Keratinocyte (primary cell): Measurements from ENCODE around the gene CTXN1. TPM values are rescaled to one million over a fixed set of nuclear protein-coding genes. Genes with fewer than 3 reads are reported as not detected.

Experiments used
- DNase-seq: peaks from one replicate; pipeline ENCODE4 v3.0.0-alpha.2; 2011; ENCODE audit warnings: low read depth, missing footprints, low spot score
- FAIRE-seq: peaks from 2 replicates; lab custom pipeline; 2011; peaks lifted over from hg19 to GRCh38; lab: Jason Lieb, UNC
- H2AFZ ChIP-seq: 2 replicates; pipeline ENCODE4 v1.6.0; 2012; ENCODE audit warnings: low read length, control low read depth, inconsistent platforms; ENCODE audit not compliant: control insufficient read depth
- H3K27ac ChIP-seq: 2 replicates; pipeline ENCODE4 v1.5.1; 2011; ENCODE audit warnings: low read length; ENCODE audit not compliant: control insufficient read depth, insufficient read depth
- H3K27me3 ChIP-seq: 3 replicates; pipeline ENCODE4 v1.6.0; 2011; ENCODE audit warnings: low read length; ENCODE audit not compliant: control insufficient read depth, insufficient read depth; ENCODE audit errors: extremely low read depth
- H3K36me3 ChIP-seq, 2 experiments: 2 replicates in 1 of 2; 3 replicates in 1 of 2; pipeline ENCODE4 v1.5.1; 2011; ENCODE audit warnings: low read length in 2 of 2, mild to moderate bottlenecking in 1 of 2; ENCODE audit not compliant: control insufficient read depth in 2 of 2, insufficient read depth in 2 of 2; ENCODE audit errors: extremely low read depth in 1 of 2
- H3K4me1 ChIP-seq: 3 replicates; pipeline ENCODE4 v1.5.1; 2011; ENCODE audit warnings: low read length; ENCODE audit not compliant: control insufficient read depth, insufficient read depth; ENCODE audit errors: extremely low read depth
- H3K4me2 ChIP-seq: 3 replicates; pipeline ENCODE4 v1.6.0; 2011; ENCODE audit warnings: low read depth, low read length; ENCODE audit not compliant: control insufficient read depth, insufficient read depth; ENCODE audit errors: extremely low read depth
- H3K4me3 ChIP-seq, 3 experiments: fragments of 200-600 bp in 1 of 3; sonication (generic) in 1 of 3; 2 replicates in 2 of 3; 3 replicates in 1 of 3; pipeline ENCODE4 v1.5.1; 2011 to 2016; ENCODE audit warnings: low read length in 3 of 3, mild to moderate bottlenecking in 3 of 3, control low read depth in 2 of 3, inconsistent platforms in 1 of 3, low read depth in 1 of 3, mixed read lengths in 1 of 3, mixed run types in 1 of 3, moderate library complexity in 1 of 3; ENCODE audit not compliant: control insufficient read depth in 2 of 3, insufficient read depth in 2 of 3; ENCODE audit errors: extremely low read depth in 1 of 3
- H3K79me2 ChIP-seq: 2 replicates; pipeline ENCODE4 v1.6.0; 2012; ENCODE audit warnings: low read length; ENCODE audit not compliant: control insufficient read depth, insufficient read depth
- H3K9ac ChIP-seq: 3 replicates; pipeline ENCODE4 v1.6.0; 2011; ENCODE audit warnings: low read length; ENCODE audit not compliant: control insufficient read depth, insufficient read depth; ENCODE audit errors: extremely low read depth
- H3K9me1 ChIP-seq: 3 replicates; pipeline ENCODE4 v1.6.0; 2011; ENCODE audit warnings: low read length; ENCODE audit not compliant: control insufficient read depth, insufficient read depth; ENCODE audit errors: extremely low read depth
- H3K9me3 ChIP-seq: 2 replicates; pipeline ENCODE4 v1.5.1; 2012; ENCODE audit warnings: low read depth, low read length; ENCODE audit not compliant: control insufficient read depth
- H4K20me1 ChIP-seq: 3 replicates; pipeline ENCODE4 v1.6.0; 2011; ENCODE audit warnings: low read length; ENCODE audit not compliant: control insufficient read depth, insufficient read depth; ENCODE audit errors: extremely low read depth
- EZH2 ChIP-seq: IDR thresholded peaks from one replicate; pipeline ENCODE4 v1.6.1; 2012; ENCODE audit warnings: inconsistent platforms, mild to moderate bottlenecking, low read length, moderate library complexity
- dilution Hi-C: fragments of 300-500 bp; cut with MboI; formaldehyde crosslinking; loops from one replicate; pipeline ENCODE4 v1.7.0; 2020; ENCODE audit warnings: low sequenced_read_pairs; ENCODE audit not compliant: extremely low pct_ligation_motif_present
- polyA plus RNA-seq, 5 experiments: library from polyadenylated mRNA; depleted of rRNA in 3 of 5; stranded (reverse) in 3 of 5; stranded (forward) in 1 of 5; unstranded in 1 of 5; fragments of >200 nt; gene quantifications; 1 replicate in 1 of 5; 2 replicates in 3 of 5; 3 replicates in 1 of 5; pipeline versions ENCODE4 v1.2.1 to v1.2.3, GENCODE V29; 2011 to 2012; ENCODE audit warnings: missing spikeins in 2 of 5, low read depth in 1 of 5, low replicate concordance in 1 of 5
- TF ChIP-seq, protein P1 (sequence below), 3 experiments: IDR thresholded peaks in 1 of 3; conservative IDR thresholded peaks in 1 of 3; optimal IDR thresholded peaks in 1 of 3; 2 replicates in 2 of 3; 3 replicates in 1 of 3; pipeline versions ENCODE3 to v1.5.1; 2011; ENCODE audit warnings: low read length in 3 of 3, mild to moderate bottlenecking in 3 of 3, moderate library complexity in 2 of 3, control low read depth in 1 of 3, inconsistent platforms in 1 of 3; ENCODE audit not compliant: insufficient read depth in 2 of 3; ENCODE audit errors: extremely low read depth in 1 of 3

Gene CTXN1
- polyA plus RNA-seq, 1 donor (not counting 4 experiments of a cell fraction or from before 2014, with no cell fraction given): 0.41 TPM

GRCh38 chr19:7922836-7923195, 3.1 kb downstream of the CTXN1 start:
- Histone ChIP-seq H3K9me3 (no peaks in the 10 kb centered on the region), H2AFZ (no peak overlapping the region), H3K27ac (no peak overlapping the region), H3K4me1 (peaks cover 13% of the 10 kb centered on the region), H3K9me1 (no peaks in the 10 kb centered on the region), H4K20me1 (no peaks in the 10 kb centered on the region), H3K9ac (no peak overlapping the region), H3K27me3 (peaks cover 4% of the 10 kb centered on the region), H3K4me3 (no peak overlapping the region), H3K79me2 (no peaks in the 10 kb centered on the region), H3K4me2 (no peak overlapping the region), H3K36me3 (peaks cover 4 to 5% of the 10 kb centered on the region in 2 experiments)
- FAIRE-seq: no peak
- no peak for DNase-seq
- TF ChIP-seq EZH2: no peak
- TF ChIP-seq, protein P1, sequence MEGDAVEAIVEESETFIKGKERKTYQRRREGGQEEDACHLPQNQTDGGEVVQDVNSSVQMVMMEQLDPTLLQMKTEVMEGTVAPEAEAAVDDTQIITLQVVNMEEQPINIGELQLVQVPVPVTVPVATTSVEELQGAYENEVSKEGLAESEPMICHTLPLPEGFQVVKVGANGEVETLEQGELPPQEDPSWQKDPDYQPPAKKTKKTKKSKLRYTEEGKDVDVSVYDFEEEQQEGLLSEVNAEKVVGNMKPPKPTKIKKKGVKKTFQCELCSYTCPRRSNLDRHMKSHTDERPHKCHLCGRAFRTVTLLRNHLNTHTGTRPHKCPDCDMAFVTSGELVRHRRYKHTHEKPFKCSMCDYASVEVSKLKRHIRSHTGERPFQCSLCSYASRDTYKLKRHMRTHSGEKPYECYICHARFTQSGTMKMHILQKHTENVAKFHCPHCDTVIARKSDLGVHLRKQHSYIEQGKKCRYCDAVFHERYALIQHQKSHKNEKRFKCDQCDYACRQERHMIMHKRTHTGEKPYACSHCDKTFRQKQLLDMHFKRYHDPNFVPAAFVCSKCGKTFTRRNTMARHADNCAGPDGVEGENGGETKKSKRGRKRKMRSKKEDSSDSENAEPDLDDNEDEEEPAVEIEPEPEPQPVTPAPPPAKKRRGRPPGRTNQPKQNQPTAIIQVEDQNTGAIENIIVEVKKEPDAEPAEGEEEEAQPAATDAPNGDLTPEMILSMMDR (optimal IDR thresholded peaks at IDR 0.05 in 1 of 3, IDR thresholded peaks at IDR 0.05 in 1 of 3, conservative IDR thresholded peaks at IDR 0.05 in 1 of 3; ENCODE audit: extremely low read depth in 1 of 3, insufficient read depth in 2 of 3, low read length in 3 of 3): no peak
- dilution Hi-C loops: no loop called here

DNA sequence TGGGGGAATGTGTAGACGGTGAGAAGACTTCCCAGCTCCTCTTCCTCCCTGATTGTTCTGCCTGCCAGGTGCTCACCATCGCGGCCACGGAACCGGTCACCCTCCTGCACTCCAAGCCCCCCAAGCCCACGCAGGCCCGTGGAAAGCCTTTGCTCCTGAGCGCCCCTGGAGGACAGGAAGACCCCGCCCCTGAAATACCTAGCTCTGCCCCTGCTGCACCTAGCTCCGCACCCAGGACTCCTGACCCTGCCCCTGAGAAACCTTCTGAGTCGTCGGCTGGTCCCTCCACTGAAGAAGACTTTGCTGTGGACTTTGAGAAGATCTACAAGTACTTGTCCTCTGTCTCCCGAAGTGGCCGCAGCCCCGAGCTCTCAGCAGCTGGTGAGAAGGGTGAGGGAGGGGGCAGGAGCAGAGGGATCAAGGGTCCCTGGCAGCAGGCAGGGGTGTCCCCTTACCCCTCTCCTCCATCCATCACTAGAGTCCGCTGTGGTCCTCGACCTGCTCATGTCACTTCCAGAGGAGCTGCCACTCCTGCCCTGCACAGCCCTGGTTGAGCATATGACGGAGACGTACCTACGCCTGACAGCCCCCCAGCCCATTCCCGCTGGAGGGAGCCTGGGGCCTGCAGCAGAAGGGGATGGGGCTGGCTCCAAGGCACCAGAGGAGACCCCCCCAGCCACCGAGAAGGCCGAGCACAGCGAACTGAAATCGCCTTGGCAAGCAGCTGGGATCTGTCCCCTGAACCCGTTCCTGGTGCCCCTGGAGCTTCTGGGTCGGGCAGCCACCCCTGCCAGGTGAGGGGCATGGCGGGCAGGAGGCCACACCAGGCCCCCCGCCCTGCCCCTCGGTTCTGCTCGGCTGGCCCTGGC, 3.7 kb downstream of the CTXN1 start:
- no peak overlapping the region for H3K27ac ChIP-seq
- peaks cover 14% of the 10 kb centered on the region for H3K4me1 ChIP-seq
- FAIRE-seq (no peak), DNase-seq (no peak)
- H2AFZ ChIP-seq: no peak overlapping the region
- no peak overlapping the region for H3K4me3 ChIP-seq
- H4K20me1 ChIP-seq: no peaks in the 10 kb centered on the region
- no peaks in the 10 kb centered on the region for H3K9me1 ChIP-seq
- no peak for TF ChIP-seq EZH2
- TF ChIP-seq, protein P1 (optimal IDR thresholded peaks at IDR 0.05 in 1 of 3, IDR thresholded peaks at IDR 0.05 in 1 of 3, conservative IDR thresholded peaks at IDR 0.05 in 1 of 3; ENCODE audit: extremely low read depth in 1 of 3, insufficient read depth in 2 of 3, low read length in 3 of 3): no peak
- H3K9ac ChIP-seq: no peak overlapping the region
- H3K9me3 ChIP-seq: no peaks in the 10 kb centered on the region
- dilution Hi-C loops: no loop called here
- peaks cover 4 to 5% of the 10 kb centered on the region in 2 experiments for H3K36me3 ChIP-seq
- no peaks in the 10 kb centered on the region for H3K79me2 ChIP-seq
- no peak overlapping the region for H3K4me2 ChIP-seq
- H3K27me3 ChIP-seq: peaks cover 9% of the 10 kb centered on the region
